Keratinocyte (primary cell): ENCODE data around the gene PTER. TPM values are rescaled to one million over a fixed set of nuclear protein-coding genes. Genes with fewer than 3 reads are reported as not detected.
A peak's percentile ranks its signal among the peaks of the same experiment; 100 is the strongest.

ENCODE experiments used
- DNase-seq: peaks from one replicate; pipeline ENCODE4 v3.0.0-alpha.2; 2011; ENCODE audit warnings: low read depth, missing footprints, low spot score
- FAIRE-seq: peaks from 2 replicates; lab custom pipeline; 2011; peaks lifted over from hg19 to GRCh38; lab: Jason Lieb, UNC
- H2AFZ ChIP-seq: 2 replicates; pipeline ENCODE4 v1.6.0; 2012; ENCODE audit warnings: low read length, control low read depth, inconsistent platforms; ENCODE audit not compliant: control insufficient read depth
- H3K27ac ChIP-seq: 2 replicates; pipeline ENCODE4 v1.5.1; 2011; ENCODE audit warnings: low read length; ENCODE audit not compliant: control insufficient read depth, insufficient read depth
- H3K27me3 ChIP-seq: 3 replicates; pipeline ENCODE4 v1.6.0; 2011; ENCODE audit warnings: low read length; ENCODE audit not compliant: control insufficient read depth, insufficient read depth; ENCODE audit errors: extremely low read depth
- H3K36me3 ChIP-seq, 2 experiments: 2 replicates in 1 of 2; 3 replicates in 1 of 2; pipeline ENCODE4 v1.5.1; 2011; ENCODE audit warnings: low read length in 2 of 2, mild to moderate bottlenecking in 1 of 2; ENCODE audit not compliant: control insufficient read depth in 2 of 2, insufficient read depth in 2 of 2; ENCODE audit errors: extremely low read depth in 1 of 2
- H3K4me1 ChIP-seq: 3 replicates; pipeline ENCODE4 v1.5.1; 2011; ENCODE audit warnings: low read length; ENCODE audit not compliant: control insufficient read depth, insufficient read depth; ENCODE audit errors: extremely low read depth
- H3K4me2 ChIP-seq: 3 replicates; pipeline ENCODE4 v1.6.0; 2011; ENCODE audit warnings: low read depth, low read length; ENCODE audit not compliant: control insufficient read depth, insufficient read depth; ENCODE audit errors: extremely low read depth
- H3K4me3 ChIP-seq, 3 experiments: fragments of 200-600 bp in 1 of 3; sonication (generic) in 1 of 3; 2 replicates in 2 of 3; 3 replicates in 1 of 3; pipeline ENCODE4 v1.5.1; 2011 to 2016; ENCODE audit warnings: low read length in 3 of 3, mild to moderate bottlenecking in 3 of 3, control low read depth in 2 of 3, inconsistent platforms in 1 of 3, low read depth in 1 of 3, mixed read lengths in 1 of 3, mixed run types in 1 of 3, moderate library complexity in 1 of 3; ENCODE audit not compliant: control insufficient read depth in 2 of 3, insufficient read depth in 2 of 3; ENCODE audit errors: extremely low read depth in 1 of 3
- H3K79me2 ChIP-seq: 2 replicates; pipeline ENCODE4 v1.6.0; 2012; ENCODE audit warnings: low read length; ENCODE audit not compliant: control insufficient read depth, insufficient read depth
- H3K9ac ChIP-seq: 3 replicates; pipeline ENCODE4 v1.6.0; 2011; ENCODE audit warnings: low read length; ENCODE audit not compliant: control insufficient read depth, insufficient read depth; ENCODE audit errors: extremely low read depth
- H3K9me1 ChIP-seq: 3 replicates; pipeline ENCODE4 v1.6.0; 2011; ENCODE audit warnings: low read length; ENCODE audit not compliant: control insufficient read depth, insufficient read depth; ENCODE audit errors: extremely low read depth
- H3K9me3 ChIP-seq: 2 replicates; pipeline ENCODE4 v1.5.1; 2012; ENCODE audit warnings: low read depth, low read length; ENCODE audit not compliant: control insufficient read depth
- H4K20me1 ChIP-seq: 3 replicates; pipeline ENCODE4 v1.6.0; 2011; ENCODE audit warnings: low read length; ENCODE audit not compliant: control insufficient read depth, insufficient read depth; ENCODE audit errors: extremely low read depth
- EZH2 ChIP-seq: IDR thresholded peaks from one replicate; pipeline ENCODE4 v1.6.1; 2012; ENCODE audit warnings: inconsistent platforms, mild to moderate bottlenecking, low read length, moderate library complexity
- dilution Hi-C: fragments of 300-500 bp; cut with MboI; formaldehyde crosslinking; loops from one replicate; pipeline ENCODE4 v1.7.0; 2020; ENCODE audit warnings: low sequenced_read_pairs; ENCODE audit not compliant: extremely low pct_ligation_motif_present
- polyA plus RNA-seq, 5 experiments: library from polyadenylated mRNA; depleted of rRNA in 3 of 5; stranded (reverse) in 3 of 5; stranded (forward) in 1 of 5; unstranded in 1 of 5; fragments of >200 nt; gene quantifications; 1 replicate in 1 of 5; 2 replicates in 3 of 5; 3 replicates in 1 of 5; pipeline versions ENCODE4 v1.2.1 to v1.2.3, GENCODE V29; 2011 to 2012; ENCODE audit warnings: missing spikeins in 2 of 5, low read depth in 1 of 5, low replicate concordance in 1 of 5
- TF ChIP-seq, protein P1 (sequence below), 3 experiments: IDR thresholded peaks in 1 of 3; conservative IDR thresholded peaks in 1 of 3; optimal IDR thresholded peaks in 1 of 3; 2 replicates in 2 of 3; 3 replicates in 1 of 3; pipeline versions ENCODE3 to v1.5.1; 2011; ENCODE audit warnings: low read length in 3 of 3, mild to moderate bottlenecking in 3 of 3, moderate library complexity in 2 of 3, control low read depth in 1 of 3, inconsistent platforms in 1 of 3; ENCODE audit not compliant: insufficient read depth in 2 of 3; ENCODE audit errors: extremely low read depth in 1 of 3

The PTER gene
- polyA plus RNA-seq, 1 donor (not counting 4 experiments of a cell fraction or from before 2014, with no cell fraction given): 10.1 TPM

DNA sequence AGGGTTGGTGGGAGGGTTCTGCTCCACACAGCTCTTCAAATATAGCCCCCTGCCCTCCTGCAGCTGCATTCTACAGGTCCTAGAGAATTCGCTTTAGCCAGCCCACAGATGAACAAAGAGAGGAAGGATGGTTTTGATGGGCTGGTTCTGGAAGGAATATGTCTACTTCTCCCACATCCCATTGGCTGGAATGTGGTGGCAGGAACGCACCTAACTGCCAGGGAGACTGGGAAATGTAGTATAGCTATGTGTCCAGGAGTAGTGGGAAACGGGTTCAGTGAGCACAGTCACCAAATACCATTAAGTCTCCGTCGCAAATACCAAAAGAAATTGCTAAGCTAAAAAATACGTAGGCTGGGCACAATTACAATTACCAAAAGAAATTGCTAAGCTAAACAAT lies 7.3 kb upstream of the PTER start:
- no peak for TF ChIP-seq EZH2
- TF ChIP-seq, protein P1, sequence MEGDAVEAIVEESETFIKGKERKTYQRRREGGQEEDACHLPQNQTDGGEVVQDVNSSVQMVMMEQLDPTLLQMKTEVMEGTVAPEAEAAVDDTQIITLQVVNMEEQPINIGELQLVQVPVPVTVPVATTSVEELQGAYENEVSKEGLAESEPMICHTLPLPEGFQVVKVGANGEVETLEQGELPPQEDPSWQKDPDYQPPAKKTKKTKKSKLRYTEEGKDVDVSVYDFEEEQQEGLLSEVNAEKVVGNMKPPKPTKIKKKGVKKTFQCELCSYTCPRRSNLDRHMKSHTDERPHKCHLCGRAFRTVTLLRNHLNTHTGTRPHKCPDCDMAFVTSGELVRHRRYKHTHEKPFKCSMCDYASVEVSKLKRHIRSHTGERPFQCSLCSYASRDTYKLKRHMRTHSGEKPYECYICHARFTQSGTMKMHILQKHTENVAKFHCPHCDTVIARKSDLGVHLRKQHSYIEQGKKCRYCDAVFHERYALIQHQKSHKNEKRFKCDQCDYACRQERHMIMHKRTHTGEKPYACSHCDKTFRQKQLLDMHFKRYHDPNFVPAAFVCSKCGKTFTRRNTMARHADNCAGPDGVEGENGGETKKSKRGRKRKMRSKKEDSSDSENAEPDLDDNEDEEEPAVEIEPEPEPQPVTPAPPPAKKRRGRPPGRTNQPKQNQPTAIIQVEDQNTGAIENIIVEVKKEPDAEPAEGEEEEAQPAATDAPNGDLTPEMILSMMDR (optimal IDR thresholded peaks at IDR 0.05 in 1 of 3, IDR thresholded peaks at IDR 0.05 in 1 of 3, conservative IDR thresholded peaks at IDR 0.05 in 1 of 3; ENCODE audit: extremely low read depth in 1 of 3, insufficient read depth in 2 of 3, low read length in 3 of 3): no peak
- Histone ChIP-seq H3K27me3 (no peaks in the 10 kb centered on the region), H3K79me2 (no peaks in the 10 kb centered on the region), H3K9ac (no peak overlapping the region), H4K20me1 (no peaks in the 10 kb centered on the region), H3K9me1 (no peaks in the 10 kb centered on the region), H3K36me3 (no peaks in the 10 kb centered on the region), H3K9me3 (no peaks in the 10 kb centered on the region), H3K4me2 (no peak overlapping the region), H3K4me1 (no peaks in the 10 kb centered on the region), H2AFZ (no peak overlapping the region), H3K27ac (no peak overlapping the region), H3K4me3 (no peak overlapping the region)
- FAIRE-seq (no peak), DNase-seq (no peak)
- dilution Hi-C loops: no loop called here

DNA sequence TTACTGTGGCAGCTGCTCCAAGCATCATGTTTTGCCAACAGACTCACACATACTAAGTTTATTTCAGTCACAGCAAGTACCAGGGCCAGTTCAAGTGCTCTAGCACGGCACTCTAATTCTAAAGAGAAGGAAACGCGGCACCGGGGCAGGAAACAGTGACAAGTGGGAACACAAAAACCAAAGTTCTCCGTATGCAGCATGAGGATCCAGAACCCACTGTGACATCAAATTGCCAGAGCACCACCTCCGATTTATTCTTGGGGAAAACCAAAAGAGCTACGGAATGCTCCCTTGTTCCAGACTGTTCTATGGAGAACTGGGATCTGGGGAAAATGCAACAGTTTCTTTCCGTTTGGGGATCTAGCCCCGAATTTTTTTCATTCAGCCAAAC lies 448 bp upstream of the PTER start:
- peak overlapping the region; percentile 78 for H2AFZ ChIP-seq
- dilution Hi-C loops: no loop called here
- H3K9me3 ChIP-seq: no peaks in the 10 kb centered on the region
- no peak for FAIRE-seq
- H3K4me1 ChIP-seq: peaks cover 37% of the 10 kb centered on the region
- no peak for DNase-seq
- no peak for TF ChIP-seq EZH2
- TF ChIP-seq, protein P1 (optimal IDR thresholded peaks at IDR 0.05 in 1 of 3, IDR thresholded peaks at IDR 0.05 in 1 of 3, conservative IDR thresholded peaks at IDR 0.05 in 1 of 3; ENCODE audit: extremely low read depth in 1 of 3, insufficient read depth in 2 of 3, low read length in 3 of 3): no peak
- H3K36me3 ChIP-seq: no peaks in the 10 kb centered on the region
- H3K9me1 ChIP-seq: no peaks in the 10 kb centered on the region
- H3K9ac ChIP-seq: peak overlapping the region; percentile 84
- H3K27me3 ChIP-seq: no peaks in the 10 kb centered on the region
- H3K4me2 ChIP-seq: peak overlapping the region; percentile 90
- peak overlapping the region; percentile 59 to 78 (median 65) for H3K4me3 ChIP-seq
- no peaks in the 10 kb centered on the region for H3K79me2 ChIP-seq
- no peak overlapping the region for H3K27ac ChIP-seq
- H4K20me1 ChIP-seq: no peaks in the 10 kb centered on the region
